Ishikawa (cell line): ENCODE results near the gene PTBP3.

Source experiments
- FOXM1 ChIP-seq: IDR thresholded peaks from 2 replicates; pipeline ENCODE4 v1.6.1; 2012; ENCODE audit warnings: low read depth, borderline replicate concordance
- TAF1 ChIP-seq: IDR thresholded peaks from 2 replicates; pipeline ENCODE4 v1.6.1; 2012; ENCODE audit warnings: low read depth, mild to moderate bottlenecking
- TF ChIP-seq, protein P1 (sequence below): IDR thresholded peaks from 2 replicates; pipeline ENCODE4 v1.6.1; 2012

DNA sequence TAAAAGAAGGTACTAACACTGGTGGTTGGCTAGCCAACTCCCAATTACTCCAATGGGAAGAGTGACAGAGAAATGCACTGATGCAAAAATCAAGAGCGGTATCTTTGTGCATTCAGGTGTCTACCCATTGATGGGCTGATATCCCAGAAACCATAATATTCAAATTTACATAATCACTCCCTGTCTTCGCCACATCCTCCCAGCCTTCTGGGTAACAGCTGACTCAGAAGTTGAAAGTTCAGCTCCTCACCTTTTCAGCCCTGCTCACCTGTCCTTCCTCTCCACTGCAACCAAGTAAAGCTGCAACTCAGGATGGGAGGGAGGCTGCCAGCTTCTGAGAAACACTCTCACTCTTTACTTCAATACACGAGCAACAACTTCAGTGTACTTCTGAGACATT, 165.2 kb downstream of the PTBP3 start:
- TF ChIP-seq, protein P1, sequence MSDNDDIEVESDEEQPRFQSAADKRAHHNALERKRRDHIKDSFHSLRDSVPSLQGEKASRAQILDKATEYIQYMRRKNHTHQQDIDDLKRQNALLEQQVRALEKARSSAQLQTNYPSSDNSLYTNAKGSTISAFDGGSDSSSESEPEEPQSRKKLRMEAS = no peak
- no peak for TF ChIP-seq TAF1
- TF ChIP-seq FOXM1 = no peak
